Lower lobe of right lung (tissue), 2 donors: Measurements from ENCODE around the gene TESK1. TPM values are rescaled to one million over a fixed set of nuclear protein-coding genes. Genes with fewer than 3 reads are reported as not detected.

Experiments
- ATAC-seq, 2 donors: fragments of 200-7000 bp; cut with Tn5 transposase; one replicate each; pipeline ENCODE4 v1.9.1; 2020 to 2022; ENCODE audit warnings: mild to moderate bottlenecking in 2 of 2, moderate library complexity in 2 of 2
- DNase-seq: peaks from one replicate; pipeline ENCODE4 v3.0.0-alpha.2; 2020
- H3K27ac ChIP-seq: fragments of 200-600 bp; one replicate; pipeline ENCODE4 v1.8.0; 2022
- H3K27me3 ChIP-seq: fragments of 200-600 bp; one replicate; pipeline ENCODE4 v1.8.0; 2022; ENCODE audit warnings: low read depth
- H3K36me3 ChIP-seq: fragments of 200-600 bp; one replicate; pipeline ENCODE4 v1.8.0; 2022; ENCODE audit warnings: mild to moderate bottlenecking
- H3K4me1 ChIP-seq: fragments of 200-600 bp; one replicate; pipeline ENCODE4 v1.8.0; 2022
- H3K4me3 ChIP-seq: fragments of 200-600 bp; one replicate; pipeline ENCODE4 v1.8.0; 2022; ENCODE audit warnings: mild to moderate bottlenecking
- H3K9me3 ChIP-seq: fragments of 200-600 bp; one replicate; pipeline ENCODE4 v1.8.0; 2022
- CTCF ChIP-seq: fragments of 200-600 bp; IDR thresholded peaks from one replicate; pipeline ENCODE4 v1.8.0; 2022; ENCODE audit warnings: antibody characterized with exemption, mild to moderate bottlenecking
- intact Hi-C: fragments of 100-400 bp; cut with DNase I; formaldehyde crosslinking; loops from one replicate; pipeline ENCODE4 v1.11.0; 2022
- long read RNA-seq: library from polyadenylated mRNA; unstranded; transcript quantifications from one replicate; pipeline ENCODE4 v2.0.0, GENCODE V29; 2021
- total RNA-seq: library from RNA; stranded (reverse); fragmentation: NEBNext Ultra II Directional; extraction: Animal tissue kit (Norgen Biotek cat#: 25700); gene quantifications from one replicate; pipeline ENCODE4 v1.2.1, GENCODE V29; 2021
- donor health status: DM: no; HTN: yes; CAD: no; lungs with severe emphysema.

Gene TESK1
- total RNA-seq = 44.0 TPM
- long read RNA-seq, transcript TESK1-201 (10 exons, 2,421 nt) = major isoform, 21 of 44 reads
- long read RNA-seq, partial matches to known transcripts = 19 of 44 reads
- long read RNA-seq, other reads (novel, unspliced or antisense) = 4 of 44 reads

- peak within 1 kb of the TSS; percentile 90 for H3K27ac ChIP-seq
- H3K4me1 ChIP-seq = peaks cover 29% of the 10 kb centered on the region
- ATAC-seq = peak; percentile 76 to 82
- no peaks in the 10 kb centered on the region for H3K9me3 ChIP-seq
- H3K4me3 ChIP-seq = peak within 1 kb of the TSS; percentile 83
- H3K27me3 ChIP-seq = no peaks in the 10 kb centered on the region
- peak; percentile 86 for DNase-seq
- intact Hi-C loops = no loop called here
- H3K36me3 ChIP-seq = peaks cover 28% of the 10 kb centered on the region
- TF ChIP-seq CTCF = no peak
Observed at GRCh38 chr9:35604578-35605350, at the start of gene TESK1. Gene TESK1 (plus strand): TSS chr9:35605262. CDS start chr9:35605620, 358 bp downstream.

GRCh38 chr9:35555881-35556280 is 49.2 kb upstream of the TESK1 start:
- H3K36me3 ChIP-seq = peaks cover 63% of the 10 kb centered on the region
- ATAC-seq (no peak), DNase-seq (no peak)
- no peaks in the 10 kb centered on the region for H3K27me3 ChIP-seq
- no peak overlapping the region for H3K27ac ChIP-seq
- H3K9me3 ChIP-seq = no peaks in the 10 kb centered on the region
- no peak overlapping the region for H3K4me3 ChIP-seq
- TF ChIP-seq CTCF = no peak
- intact Hi-C loops = no loop called here
- H3K4me1 ChIP-seq = peaks cover 12% of the 10 kb centered on the region

- Histone ChIP-seq H3K9me3 (no peaks in the 10 kb centered on the region), H3K27me3 (no peaks in the 10 kb centered on the region), H3K27ac (no peak overlapping the region), H3K36me3 (peaks cover 70% of the 10 kb centered on the region), H3K4me1 (peaks cover 12% of the 10 kb centered on the region), H3K4me3 (no peak overlapping the region)
- intact Hi-C loops = no loop called here
- DNase-seq (no peak), ATAC-seq (no peak)
- no peak for TF ChIP-seq CTCF
Observed at GRCh38 chr9:35556776-35557175, 48.3 kb upstream of the TESK1 start.

GRCh38 chr9:35557320-35557719 is 47.7 kb upstream of the TESK1 start:
- TF ChIP-seq CTCF = no peak
- intact Hi-C loops = no loop called here
- Histone ChIP-seq H3K27ac (no peak overlapping the region), H3K27me3 (no peaks in the 10 kb centered on the region), H3K36me3 (peaks cover 72% of the 10 kb centered on the region), H3K4me1 (peaks cover 12% of the 10 kb centered on the region), H3K9me3 (no peaks in the 10 kb centered on the region), H3K4me3 (no peak overlapping the region)
- DNase-seq = no peak
- ATAC-seq = no peak

- no peak for ATAC-seq
- intact Hi-C loops = no loop called here
Observed at GRCh38 chr9:35558185-35558584, 46.9 kb upstream of the TESK1 start.

More at GRCh38 chr9:35558185-35558584, 46.9 kb upstream of the TESK1 start:
- TF ChIP-seq CTCF = no peak
- Histone ChIP-seq H3K27me3 (no peaks in the 10 kb centered on the region), H3K27ac (no peak overlapping the region), H3K9me3 (no peaks in the 10 kb centered on the region), H3K36me3 (peaks cover 72% of the 10 kb centered on the region), H3K4me3 (no peak overlapping the region), H3K4me1 (peaks cover 10% of the 10 kb centered on the region)
- DNase-seq = no peak
